ENCODE measurements around the gene UMPS.

- TF ChIP-seq FOSL1 (tag; conservative IDR thresholded peaks at IDR 0.05) (no peak), EZH2 (IDR thresholded peaks at IDR 0.05; ENCODE audit: borderline replicate concordance, low read depth, low read length) (no peak), EGR1 (conservative IDR thresholded peaks at IDR 0.05) (no peak), YY1 (IDR thresholded peaks at IDR 0.05; ENCODE audit: borderline replicate concordance in 1 of 3, control insufficient read depth in 1 of 3, extremely low read depth in 1 of 3, insufficient read depth in 3 of 3, insufficient read length in 1 of 3, insufficient replicate concordance in 2 of 3, low read depth in 1 of 3, low read length in 2 of 3) (no peak), POLR2AphosphoS5 (IDR thresholded peaks at IDR 0.05; ENCODE audit: control insufficient read depth, insufficient read depth, low read depth, low read length) (no peak), GABPA (tag; conservative IDR thresholded peaks at IDR 0.05; ENCODE audit: low read depth) (no peak), NR2C2 (CRISPR knock-in tag; IDR thresholded peaks at IDR 0.05) (no peak), NR2C2 (tag; IDR thresholded peaks at IDR 0.05) (no peak), MYC (IDR thresholded peaks at IDR 0.05; ENCODE audit: low read depth, low read length) (no peak), MYC (CRISPR knock-in tag; IDR thresholded peaks at IDR 0.05; ENCODE audit: borderline replicate concordance, low read depth) (no peak), MAZ (CRISPR knock-in tag; conservative IDR thresholded peaks at IDR 0.05 in 1 of 2, IDR thresholded peaks at IDR 0.05 in 1 of 2) (no peak), GATA2 (CRISPR knock-in tag; IDR thresholded peaks at IDR 0.05) (no peak), SIRT6 (IDR thresholded peaks at IDR 0.05; ENCODE audit: low read depth, low read length) (no peak), ZBTB1 (CRISPR knock-in tag; IDR thresholded peaks at IDR 0.05; ENCODE audit: borderline replicate concordance, low read depth) (no peak)
Measured at GRCh38 chr3:124702950-124703349, 27.3 kb upstream of the UMPS start.
